Urothelium cell line (cell line): ENCODE results near the gene TNFRSF8.

Experiments used
- DNase-seq: peaks from one replicate; pipeline ENCODE4 v3.0.0; 2011; ENCODE audit warnings: low spot score, mixed read lengths
- FAIRE-seq: peaks from 2 replicates; lab custom pipeline; 2011; peaks lifted over from hg19 to GRCh38; lab: Jason Lieb, UNC

Gene TNFRSF8

GRCh38 chr1:12172042-12172851, 109.1 kb downstream of the TNFRSF8 start:
- FAIRE-seq (no peak), DNase-seq (no peak)

- DNase-seq (no peak), FAIRE-seq (no peak)
Measured at GRCh38 chr1:12173041-12173509, 110.0 kb downstream of the TNFRSF8 start.

DNA sequence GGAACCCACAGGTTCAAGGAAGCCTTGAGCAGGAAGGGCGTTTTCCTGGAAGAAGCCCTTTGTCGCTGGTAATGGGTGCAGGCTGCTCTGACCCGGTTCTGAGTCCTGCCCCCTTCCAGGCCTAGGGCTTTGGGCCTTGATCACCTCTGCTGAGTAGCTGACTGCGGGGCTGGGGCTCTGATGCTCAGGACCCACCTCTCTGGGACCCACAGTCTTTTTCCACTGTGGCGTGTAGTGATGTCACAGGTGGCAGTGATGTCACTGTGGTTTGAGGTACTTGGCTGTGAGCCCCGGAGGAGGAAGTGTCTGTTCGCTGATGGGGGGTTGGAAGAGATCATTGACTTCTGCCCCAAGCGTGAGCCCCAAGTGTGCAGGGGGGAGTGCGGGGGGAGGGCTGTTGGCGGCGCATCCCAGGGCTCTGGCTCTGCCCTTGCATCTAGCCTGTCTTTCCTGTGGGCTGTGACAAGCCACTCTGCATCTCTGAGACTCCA, 110.6 kb downstream of the TNFRSF8 start:
- DNase-seq (no peak), FAIRE-seq (no peak)

GRCh38 chr1:12174924-12175810, 112.1 kb downstream of the TNFRSF8 start:
- no peak for FAIRE-seq

GRCh38 chr1:12176298-12177118, 113.4 kb downstream of the TNFRSF8 start:
- DNase-seq (no peak), FAIRE-seq (no peak)

More at GRCh38 chr1:12174924-12175810, 112.1 kb downstream of the TNFRSF8 start:
- DNase-seq = no peak

DNA sequence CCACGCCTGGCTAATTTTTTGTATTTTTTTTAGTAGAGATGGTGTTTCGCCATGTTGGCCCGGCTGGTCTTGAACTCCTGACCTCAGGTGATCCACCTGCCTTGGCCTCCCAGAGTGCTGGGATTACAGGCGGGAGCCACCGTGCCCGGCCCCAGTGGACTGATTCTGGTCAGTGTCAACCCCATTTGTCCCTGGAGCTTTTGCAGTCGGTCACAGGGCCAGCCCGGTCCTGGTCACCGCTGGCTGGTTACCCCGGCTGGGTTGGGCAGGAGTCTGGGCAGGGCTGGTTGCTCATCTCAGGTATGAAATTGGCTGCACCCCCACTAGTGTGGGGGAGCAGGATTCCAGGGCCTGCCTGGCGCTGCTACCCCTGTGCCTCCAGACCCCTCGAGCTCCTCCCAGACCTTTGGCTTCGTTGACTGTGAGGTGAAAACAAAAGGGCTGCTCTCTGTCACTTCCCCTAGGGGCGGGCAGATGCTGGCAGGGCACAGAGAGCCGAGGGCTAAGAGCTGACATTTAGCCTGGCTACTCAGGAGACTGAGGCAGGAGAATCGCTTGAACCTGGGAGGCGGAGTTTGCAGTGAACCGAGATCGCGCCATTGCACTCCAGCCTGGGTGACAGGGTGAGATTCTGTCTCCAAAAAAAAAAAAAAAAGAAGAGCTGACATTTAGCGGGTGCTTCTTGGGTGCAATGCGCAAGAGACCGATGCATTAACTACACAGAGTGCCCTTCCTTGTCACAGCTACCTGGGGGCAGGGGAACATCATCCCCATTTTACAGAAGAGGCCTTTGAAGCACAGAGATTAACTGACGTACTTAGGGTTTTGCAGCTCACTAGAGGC, 114.3 kb downstream of the TNFRSF8 start:
- DNase-seq (no peak), FAIRE-seq (no peak)

DNA sequence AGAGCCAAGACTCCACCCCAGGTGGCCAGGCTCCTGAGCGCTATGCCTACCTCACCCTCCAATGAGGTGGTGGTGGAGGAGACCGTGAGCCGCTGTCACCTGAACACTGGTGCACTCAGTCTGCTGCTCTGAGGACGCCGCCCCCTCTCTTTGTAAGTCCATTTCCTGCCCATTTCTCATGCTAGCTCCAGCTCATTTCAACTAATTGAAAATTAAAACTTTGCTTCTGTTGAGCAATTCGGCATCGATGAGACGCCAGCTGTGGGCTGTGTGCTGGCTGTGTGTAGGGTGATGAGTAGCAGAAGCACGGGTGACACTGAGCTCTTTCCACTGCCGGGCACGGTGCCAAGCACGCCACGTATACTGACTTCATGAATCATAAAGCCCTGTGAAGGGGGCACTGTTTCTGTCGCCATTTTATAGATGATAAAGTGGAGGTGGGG, 114.9 kb downstream of the TNFRSF8 start:
- peak; percentile 45 for DNase-seq
- no peak for FAIRE-seq

DNA sequence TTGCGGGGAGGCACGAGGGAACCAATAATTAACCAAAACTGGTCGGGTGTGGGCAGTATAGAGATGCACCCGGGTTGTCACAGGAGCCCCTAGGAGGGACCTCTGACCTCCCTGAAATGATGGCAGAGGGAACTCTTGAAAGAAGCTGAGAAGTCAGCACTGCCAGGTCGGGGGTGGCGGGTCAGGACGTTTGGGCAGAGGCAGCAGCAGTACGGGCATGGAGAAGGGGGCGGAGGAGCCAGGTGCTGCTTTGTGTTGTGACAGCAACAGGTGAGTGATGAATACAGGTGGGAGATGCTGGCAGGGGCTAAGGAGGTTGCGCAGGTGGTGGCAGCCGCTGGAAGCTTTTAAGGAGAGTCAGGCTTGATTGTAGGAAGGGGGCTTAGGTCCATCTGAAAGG, 115.4 kb downstream of the TNFRSF8 start:
- DNase-seq (no peak), FAIRE-seq (no peak)

GRCh38 chr1:12179111-12179519, 116.0 kb downstream of the TNFRSF8 start:
- no peak for FAIRE-seq

DNA sequence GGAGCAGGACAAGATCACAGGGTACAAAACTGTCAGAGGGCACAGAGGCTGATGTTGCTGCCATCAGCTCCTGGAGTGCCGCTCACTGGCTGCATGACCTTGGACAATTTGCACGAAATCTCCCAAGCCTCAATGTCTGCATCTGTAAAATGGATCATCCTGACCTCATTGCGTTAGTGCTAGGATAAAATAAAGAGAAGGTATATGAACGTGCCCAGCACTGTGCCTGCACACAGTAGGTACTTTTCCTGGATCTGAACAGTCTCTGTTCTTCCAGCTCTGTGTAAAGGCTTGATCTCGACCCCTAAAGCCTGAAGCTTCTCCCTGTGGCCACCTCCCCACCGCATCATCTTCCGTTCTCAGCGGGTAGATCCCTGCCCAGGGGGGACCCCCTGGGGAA, 116.6 kb downstream of the TNFRSF8 start:
- FAIRE-seq (no peak), DNase-seq (no peak)

More at GRCh38 chr1:12179111-12179519, 116.0 kb downstream of the TNFRSF8 start:
- DNase-seq = peak; percentile 74

- DNase-seq (no peak), FAIRE-seq (no peak)
Measured at GRCh38 chr1:12180315-12180714, 117.2 kb downstream of the TNFRSF8 start.

DNA sequence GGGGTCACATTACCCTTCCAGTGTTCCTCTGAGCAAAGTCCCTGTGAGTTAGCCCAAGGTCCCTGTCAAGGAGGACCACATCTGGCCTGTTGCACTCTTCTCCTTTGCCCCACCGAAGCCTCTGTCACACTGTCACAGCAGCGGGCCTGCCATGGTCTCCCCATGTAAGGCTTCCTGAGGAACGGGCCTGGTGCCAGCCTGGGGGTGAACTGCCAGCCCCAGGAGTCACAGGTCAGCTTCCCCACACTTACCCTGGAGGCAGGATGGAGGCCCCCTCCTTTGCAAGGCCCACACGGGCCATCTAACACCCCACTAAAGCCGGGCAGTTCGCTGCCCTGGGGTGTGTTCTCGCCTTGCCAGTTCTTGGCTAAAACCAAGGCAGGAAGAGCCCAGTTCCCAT, 117.8 kb downstream of the TNFRSF8 start:
- no peak for FAIRE-seq
- no peak for DNase-seq

DNA sequence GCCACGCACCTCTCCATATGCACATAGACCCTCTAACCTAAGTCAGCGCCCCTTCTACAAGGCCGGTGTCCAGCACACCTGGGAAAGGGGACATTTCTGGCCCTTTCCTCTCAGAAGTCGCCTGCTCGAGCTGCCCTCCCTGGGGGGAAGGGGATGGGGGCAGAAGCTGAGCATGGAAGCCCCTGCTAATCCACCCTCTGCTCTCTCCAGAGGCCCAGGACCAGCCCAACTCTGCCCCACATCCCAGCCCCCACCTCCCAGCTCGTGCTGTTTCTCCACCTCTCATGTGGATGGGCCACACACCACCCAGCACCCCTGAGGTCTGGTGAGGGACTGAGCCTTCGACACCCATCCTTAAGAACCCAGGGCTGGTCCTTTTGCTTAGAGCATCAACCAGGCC, 118.5 kb downstream of the TNFRSF8 start:
- FAIRE-seq (no peak), DNase-seq (no peak)

DNA sequence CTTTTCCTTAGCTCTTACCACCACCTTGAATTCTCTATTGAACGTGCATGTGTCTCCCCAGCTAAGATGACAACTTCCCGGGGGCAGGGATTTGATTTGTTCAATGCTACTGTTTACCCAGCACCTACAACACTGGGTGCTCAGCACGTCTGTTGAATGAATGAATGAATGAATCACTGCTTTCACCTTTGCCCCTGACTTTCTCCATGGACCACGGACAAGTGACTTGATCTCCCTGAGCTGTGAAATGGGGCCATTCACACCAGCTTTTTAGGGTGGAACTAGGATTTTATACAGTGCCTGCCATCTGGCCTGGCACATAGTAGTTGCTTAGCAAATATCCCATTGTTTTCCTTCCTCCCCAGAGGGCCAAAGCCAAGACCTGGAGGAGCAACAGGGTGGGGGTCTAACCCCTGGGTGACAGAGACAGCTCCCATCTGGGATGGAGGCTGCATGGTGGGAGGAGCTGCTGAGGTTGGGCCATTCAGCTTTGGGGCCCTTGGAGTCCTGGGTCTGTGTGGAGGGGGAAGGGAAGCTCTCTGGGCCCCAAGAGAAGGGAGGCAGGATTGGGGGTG, 119.4 kb downstream of the TNFRSF8 start:
- FAIRE-seq (no peak), DNase-seq (no peak)

- no peak for FAIRE-seq
- DNase-seq = no peak
Measured at GRCh38 chr1:12183095-12183794, 120.1 kb downstream of the TNFRSF8 start.

- FAIRE-seq (no peak), DNase-seq (no peak)
Measured at GRCh38 chr1:12184008-12184681, 121.0 kb downstream of the TNFRSF8 start.

DNA sequence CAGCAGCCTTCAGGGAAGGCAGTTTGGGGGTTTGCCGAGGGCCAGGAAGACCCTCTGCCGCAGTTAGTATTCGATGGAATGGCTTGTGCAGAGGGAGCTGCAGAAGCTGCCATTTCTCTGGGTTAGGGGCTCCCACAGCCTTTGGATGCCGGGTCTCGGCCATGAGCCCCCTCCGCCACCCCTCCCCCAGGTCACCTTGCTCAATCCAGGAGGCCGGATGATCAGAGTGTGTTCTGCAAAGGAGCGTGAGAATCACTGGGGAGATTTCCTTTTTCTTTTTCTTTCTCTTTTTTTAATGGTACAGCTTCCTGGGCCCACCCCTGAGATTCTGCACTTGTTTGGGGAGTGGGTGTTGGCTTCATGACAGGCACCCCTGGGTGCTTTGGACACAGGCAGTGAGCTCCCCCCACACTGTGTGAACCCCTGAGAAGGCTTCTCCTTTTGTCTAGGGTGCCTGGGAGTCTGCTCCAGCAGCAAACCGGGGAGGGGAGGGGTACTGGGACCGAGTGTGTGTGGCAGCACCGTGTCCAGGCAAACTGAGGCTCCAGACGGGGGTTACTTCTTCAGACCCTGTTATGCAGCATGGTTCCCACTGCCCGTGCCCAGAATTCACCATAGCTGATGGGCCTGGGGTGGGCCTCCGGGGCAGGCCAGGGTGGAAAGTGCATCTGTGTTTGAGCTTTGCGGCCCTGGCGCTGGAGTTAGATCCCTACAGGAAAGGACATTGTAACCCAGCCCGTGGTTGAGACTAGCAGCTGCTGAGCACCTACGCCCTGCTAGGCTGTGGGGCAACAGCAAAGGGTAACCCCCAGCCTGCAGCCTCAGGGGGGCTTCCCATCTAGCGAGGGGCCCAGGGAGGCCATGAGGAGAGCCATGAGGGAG, 122.2 kb downstream of the TNFRSF8 start:
- no peak for DNase-seq
- FAIRE-seq = no peak
